Fibroblast of peridontal ligament (primary cell): ENCODE data around the gene RNGTT.
"Not testable (repeated sequence)": the region's sequence is repeated elsewhere in the genome, so short reads cannot be mapped to it uniquely, and the experiment has no call there.

Experiments
- DNase-seq: peaks from one replicate; pipeline ENCODE4 v3.0.0-alpha.2; 2010; ENCODE audit errors: extremely low read depth

RNGTT gene

DNA sequence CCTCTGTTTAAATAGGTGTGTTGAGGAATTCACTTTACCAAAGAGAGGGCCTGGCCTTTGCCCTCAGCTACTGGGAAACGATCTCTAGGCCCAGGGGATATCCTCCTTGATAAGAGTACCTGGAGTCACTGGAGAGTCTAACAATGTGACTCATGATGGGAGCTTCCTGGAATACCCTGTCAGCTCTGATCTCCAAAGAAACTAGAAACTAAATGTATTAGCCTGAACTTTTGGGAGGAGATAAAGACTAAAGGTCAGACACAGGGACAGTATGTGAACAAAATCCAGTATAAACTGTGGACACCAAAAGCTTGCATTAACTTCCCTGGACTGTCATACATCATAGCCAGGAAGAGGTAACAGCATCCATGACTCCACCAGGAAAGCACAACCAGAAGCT lies 148.5 kb downstream of the RNGTT start:
- DNase-seq, result no peak

DNA sequence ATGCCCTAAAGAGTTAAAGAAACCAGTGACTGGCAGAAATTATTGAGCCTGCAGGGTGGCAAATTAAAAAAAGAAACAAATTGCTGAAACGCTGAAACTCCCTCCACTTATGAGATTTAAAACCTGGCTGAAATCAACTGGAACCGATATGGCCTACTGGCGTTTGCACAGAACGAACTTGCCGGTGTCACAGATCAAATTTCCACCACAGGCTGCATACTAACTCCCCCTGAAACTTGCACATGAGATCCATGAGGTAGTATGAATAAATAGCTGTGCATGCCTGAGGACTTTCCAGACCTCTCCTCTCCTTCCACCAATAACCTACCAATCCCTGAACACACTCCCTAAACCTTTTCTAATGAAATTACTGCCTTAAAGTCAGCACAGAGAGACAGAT lies 150.4 kb downstream of the RNGTT start:
- DNase-seq, result no peak

- no peak for DNase-seq
Observed at GRCh38 chr6:88810701-88811100, 152.7 kb downstream of the RNGTT start.

GRCh38 chr6:88810089-88810488 lies 153.3 kb downstream of the RNGTT start:
- DNase-seq, result no peak

- peak; percentile 25 for DNase-seq
Observed at GRCh38 chr6:88808381-88808780, 155.0 kb downstream of the RNGTT start.

DNA sequence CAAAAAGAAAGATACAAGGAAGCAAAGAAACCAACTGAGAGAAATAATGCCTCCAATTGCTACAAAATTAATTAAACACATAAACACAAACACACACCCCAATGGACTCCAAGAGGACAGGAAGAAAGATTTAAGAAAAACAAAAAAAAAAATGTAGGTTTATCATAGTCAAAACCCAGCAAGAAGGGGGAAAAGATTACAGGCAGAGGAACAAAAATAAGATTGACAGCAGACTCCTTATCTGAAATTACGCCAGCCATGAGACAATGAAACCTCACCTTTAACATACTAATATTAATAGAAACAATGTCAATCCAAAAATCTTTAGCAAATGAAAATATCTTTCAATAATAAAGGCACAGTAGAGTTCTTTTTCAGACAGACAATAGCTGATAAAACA lies 155.8 kb downstream of the RNGTT start:
- no peak for DNase-seq

- no peak for DNase-seq
Observed at GRCh38 chr6:88806728-88807127, 156.7 kb downstream of the RNGTT start.

DNA sequence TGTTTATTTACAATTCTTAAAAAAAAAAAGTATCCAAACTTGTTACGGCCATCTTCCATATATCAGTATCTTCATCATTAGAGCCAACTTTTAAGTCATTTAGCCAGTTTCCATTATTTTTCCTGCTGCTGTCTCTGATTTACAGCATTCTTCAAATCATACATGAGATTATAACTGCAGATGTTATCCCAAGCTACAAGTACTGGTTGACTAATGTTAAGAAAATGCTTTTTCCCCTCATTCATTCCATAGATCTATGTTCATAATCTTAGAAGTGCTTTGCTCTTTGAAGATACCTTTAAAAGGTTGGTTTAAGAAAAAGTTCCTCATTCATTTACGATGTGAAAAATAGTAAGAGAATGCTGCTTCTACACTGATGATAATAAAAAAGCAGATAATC lies 158.7 kb downstream of the RNGTT start:
- peak; percentile 41 for DNase-seq

- no peak for DNase-seq
Observed at GRCh38 chr6:88785478-88785877, 177.9 kb downstream of the RNGTT start.

DNA sequence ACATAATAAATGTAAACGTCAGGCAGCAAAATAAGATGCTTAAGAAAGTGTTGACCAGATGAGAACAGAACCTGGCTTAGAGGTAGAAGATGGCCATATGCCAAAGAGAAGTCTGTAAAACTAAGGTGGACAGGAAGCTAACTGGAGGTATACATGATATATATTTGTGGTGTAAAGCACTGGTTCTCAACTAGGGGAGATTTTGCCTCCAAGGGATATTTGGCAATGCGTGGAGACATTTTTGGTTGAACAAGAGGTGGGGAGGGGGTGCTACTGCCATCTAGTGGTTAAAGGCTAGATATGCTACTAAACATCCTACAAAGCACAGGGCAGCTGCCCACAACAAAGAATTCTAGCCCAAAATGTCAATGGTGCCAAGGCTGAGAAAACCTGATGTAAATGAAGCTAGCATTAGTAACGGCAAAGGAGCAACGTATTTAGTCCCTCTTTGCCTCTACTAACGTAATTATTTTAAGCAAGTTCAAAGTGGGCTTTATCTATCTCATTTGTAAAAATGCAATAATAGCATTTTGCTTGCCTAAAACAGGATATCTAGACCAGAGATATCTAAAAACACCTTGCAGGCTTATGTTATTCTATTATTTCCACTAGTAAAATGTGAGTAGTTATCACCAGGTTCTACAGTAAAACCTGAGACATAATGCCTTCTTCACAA lies 182.6 kb downstream of the RNGTT start:
- peak; percentile 84 for DNase-seq

GRCh38 chr6:88775866-88776571 lies 187.4 kb downstream of the RNGTT start:
- DNase-seq, result no peak

DNA sequence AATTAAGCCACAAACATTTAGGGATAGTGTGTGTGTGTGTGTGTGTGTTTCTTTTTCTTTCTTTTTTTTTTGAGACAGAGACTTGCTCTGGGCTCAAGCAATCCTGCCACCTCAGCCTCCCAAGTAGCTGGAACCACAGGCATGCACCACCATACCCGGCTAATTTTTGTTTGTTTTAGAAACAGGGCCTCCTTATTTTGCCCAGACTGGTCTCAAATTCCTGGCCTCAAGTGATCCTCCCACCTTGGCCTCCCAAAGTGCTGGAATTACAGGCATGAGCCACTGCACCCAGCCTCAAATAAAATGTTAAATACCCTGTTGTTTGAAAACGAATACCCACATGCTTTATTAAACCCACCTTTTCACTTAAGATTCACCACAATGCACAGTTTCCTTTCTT lies 195.3 kb downstream of the RNGTT start:
- not testable (repeated sequence) for DNase-seq

GRCh38 chr6:88764081-88764480 lies 199.3 kb downstream of the RNGTT start:
- no peak for DNase-seq

DNA sequence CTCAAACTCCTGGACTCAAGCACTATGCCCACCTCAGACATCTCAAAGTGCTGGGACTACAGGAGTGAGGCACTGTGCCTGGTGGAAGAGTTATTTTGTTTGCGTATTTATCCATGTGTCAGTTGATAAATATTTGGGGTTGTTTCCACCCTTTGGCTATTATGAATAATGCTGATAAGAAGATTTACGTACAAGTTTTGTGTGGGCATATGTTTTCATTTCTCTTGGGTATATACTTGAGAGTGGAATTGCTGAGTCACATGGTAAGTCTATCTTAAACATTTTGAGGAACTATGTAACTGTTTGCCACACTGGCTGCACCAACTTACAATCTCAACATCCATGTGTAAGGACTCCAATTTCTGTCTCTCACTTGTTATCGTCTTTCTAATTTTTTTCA lies 200.3 kb downstream of the RNGTT start:
- peak; percentile 2 for DNase-seq

GRCh38 chr6:88761237-88762031 lies 202.0 kb downstream of the RNGTT start:
- DNase-seq, result no peak

- no peak for DNase-seq
Observed at GRCh38 chr6:88760091-88760490, 203.3 kb downstream of the RNGTT start.

- no peak for DNase-seq
Observed at GRCh38 chr6:88750936-88751335, 212.5 kb downstream of the RNGTT start.

DNA sequence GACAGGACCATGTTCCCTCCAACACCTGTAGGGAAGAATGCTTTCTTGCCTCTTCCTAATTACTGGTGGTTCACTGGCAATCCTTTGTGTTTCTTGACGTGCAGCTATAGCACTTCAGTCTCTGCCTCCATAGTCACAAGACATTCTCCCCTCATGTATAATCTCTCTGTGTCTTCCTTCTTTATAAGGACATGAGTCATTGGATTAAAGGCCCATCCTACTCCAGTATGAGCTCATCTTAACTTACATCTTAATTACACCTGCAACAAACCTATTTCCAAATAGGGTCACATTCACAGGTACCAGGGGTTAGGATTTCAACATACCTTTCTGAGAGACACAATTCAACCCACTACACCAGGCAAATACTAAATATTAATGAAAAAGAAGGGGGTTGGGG lies 213.6 kb downstream of the RNGTT start:
- DNase-seq, result no peak

DNA sequence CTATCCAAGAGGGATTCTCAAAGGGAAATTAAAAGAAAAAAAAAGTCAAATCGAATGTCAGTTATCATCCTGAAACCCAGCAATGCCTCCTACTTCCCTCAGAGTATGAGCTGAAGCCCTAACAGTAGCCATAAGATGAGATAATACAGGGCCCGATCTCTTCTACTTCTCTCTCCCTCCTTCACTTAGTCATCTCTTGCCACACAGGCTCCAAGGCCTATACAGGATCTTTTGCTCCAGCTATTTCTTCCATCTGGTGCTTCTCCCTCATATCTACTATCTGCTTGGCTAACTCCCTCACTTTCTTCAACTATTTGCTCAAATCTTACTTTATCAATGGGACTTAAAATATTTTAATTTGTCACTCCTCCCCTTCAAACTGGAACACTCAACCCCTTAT lies 215.3 kb downstream of the RNGTT start:
- peak; percentile 5 for DNase-seq

- DNase-seq, result no peak
Observed at GRCh38 chr6:88741939-88742338, 221.5 kb downstream of the RNGTT start.

DNA sequence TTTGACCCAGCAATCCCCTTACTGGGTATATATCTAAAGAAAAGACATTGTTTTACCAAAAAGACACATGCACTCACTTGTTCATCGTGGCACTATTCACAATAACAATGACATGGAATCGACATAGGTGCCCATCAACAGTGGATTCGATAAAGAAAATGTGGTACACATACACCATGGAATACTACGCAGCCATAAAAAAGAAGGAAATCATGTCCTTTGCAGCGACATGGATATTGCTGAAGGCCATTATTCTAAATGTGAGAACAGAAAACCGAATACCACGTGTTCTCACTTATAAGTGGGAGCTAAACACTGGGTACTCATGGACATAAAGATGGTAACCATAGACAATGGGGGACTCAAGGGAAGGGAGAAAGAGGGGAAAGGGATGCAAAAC lies 222.3 kb downstream of the RNGTT start:
- DNase-seq, result no peak

- DNase-seq, result no peak
Observed at GRCh38 chr6:88734544-88734943, 228.9 kb downstream of the RNGTT start.

DNA sequence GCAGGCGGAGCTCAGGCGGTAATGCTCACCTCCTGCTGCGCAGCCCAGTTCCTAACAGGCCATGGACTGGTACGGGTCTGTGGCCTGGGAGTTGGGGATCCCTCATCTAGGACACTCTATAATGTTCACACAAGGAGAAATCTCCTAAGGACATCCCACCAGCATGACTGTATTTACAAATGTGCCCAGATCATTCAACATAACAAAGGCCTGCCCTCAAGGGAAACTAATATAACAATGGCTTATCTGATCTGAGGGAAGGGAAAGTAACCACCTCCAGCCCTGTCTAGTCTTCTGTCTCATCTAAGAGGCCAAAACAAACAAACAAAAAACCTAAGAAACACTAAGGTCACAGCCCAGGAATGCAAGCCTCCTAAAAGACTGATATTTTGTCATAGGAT lies 232.8 kb downstream of the RNGTT start:
- DNase-seq, result peak; percentile 7
